DOHH2 (cell line): ENCODE data around the gene CYB5D1.

ENCODE experiments used
- CTCF ChIP-seq: fragments of 200-600 bp; sonication (generic); IDR thresholded peaks from one replicate; pipeline ENCODE4 v1.5.1; 2014; ENCODE audit warnings: antibody characterized with exemption, mild to moderate bottlenecking, low read depth, low read length; ENCODE audit not compliant: poor library complexity, severe bottlenecking
- EZH2phosphoT487 ChIP-seq: fragments of 200-600 bp; sonication (generic); IDR thresholded peaks from 2 replicates; pipeline ENCODE4 v1.6.1; 2017; ENCODE audit warnings: borderline replicate concordance, mild to moderate bottlenecking, antibody characterized with exemption, low read length, moderate library complexity, mixed read lengths

GRCh38 chr17:7910711-7911110, 52.9 kb downstream of the CYB5D1 start:
- TF ChIP-seq CTCF = no peak
- TF ChIP-seq EZH2phosphoT487 = no peak
